ENCODE measurements around the gene DTX3L.
"Not testable (repeated sequence)": the region's sequence is repeated elsewhere in the genome, so short reads cannot be mapped to it uniquely, and the experiment has no call there.

The DTX3L gene

GRCh38 chr3:122562923-122563716 is 1.0 kb upstream of the DTX3L start:
- DNase-seq: no peak

GRCh38 chr3:122563717-122564025 is 467 bp upstream of the DTX3L start:
- no peak for DNase-seq

- not testable (repeated sequence) for DNase-seq
Measured at GRCh38 chr3:122568131-122568530, 4.0 kb downstream of the DTX3L start.

GRCh38 chr3:122568755-122569154 is 4.6 kb downstream of the DTX3L start:
- DNase-seq: no peak

- DNase-seq: peak; percentile 50 to 55
Measured at GRCh38 chr3:122572940-122573412, 8.8 kb downstream of the DTX3L start.

GRCh38 chr3:122576174-122576940 is 12.2 kb downstream of the DTX3L start:
- peak in 1 of 2 donors; percentile 72 for DNase-seq

GRCh38 chr3:122577409-122578031 is 13.4 kb downstream of the DTX3L start, which contains the start of gene PARP15:
Gene PARP15 (plus strand): TSS chr3:122577650. CDS start chr3:122577668, 18 bp downstream.
- peak; percentile 56 for DNase-seq

- no peak for DNase-seq
Measured at GRCh38 chr3:122578069-122578740, 14.1 kb downstream of the DTX3L start.

GRCh38 chr3:122580470-122580869 is 16.3 kb downstream of the DTX3L start:
- DNase-seq: no peak

GRCh38 chr3:122581622-122582021 is 17.5 kb downstream of the DTX3L start:
- DNase-seq: no peak

- no peak for DNase-seq
Measured at GRCh38 chr3:122582390-122582789, 18.3 kb downstream of the DTX3L start.

- no peak for DNase-seq
Measured at GRCh38 chr3:122586098-122586497, 22.0 kb downstream of the DTX3L start.

GRCh38 chr3:122586773-122587485 is 22.8 kb downstream of the DTX3L start:
- DNase-seq: no peak

GRCh38 chr3:122587572-122587971 is 23.4 kb downstream of the DTX3L start:
- no peak for DNase-seq

GRCh38 chr3:122589297-122589696 is 25.2 kb downstream of the DTX3L start:
- DNase-seq: no peak

- no peak for DNase-seq
Measured at GRCh38 chr3:122590610-122591009, 26.5 kb downstream of the DTX3L start.

- no peak for DNase-seq
Measured at GRCh38 chr3:122594025-122594424, 29.9 kb downstream of the DTX3L start.

GRCh38 chr3:122598151-122598550 is 34.0 kb downstream of the DTX3L start:
- no peak for DNase-seq

GRCh38 chr3:122598556-122598955 is 34.4 kb downstream of the DTX3L start:
- no peak for DNase-seq

GRCh38 chr3:122602011-122602710 is 38.0 kb downstream of the DTX3L start:
- DNase-seq: no peak

GRCh38 chr3:122603056-122603455 is 38.9 kb downstream of the DTX3L start:
- DNase-seq: no peak

GRCh38 chr3:122606330-122606729 is 42.2 kb downstream of the DTX3L start:
- DNase-seq: no peak

Data from CD4-positive, alpha-beta T cell treated with Interleukin-4 for 1 hour (primary cell).